Dendritic cell treated with granulocyte-macrophage colony-stimulating factor and Interleukin-4, amounts not matched to agents 40 ng/mL and 50 ng/mL, for 4 days (primary cell): ENCODE measurements around the gene PRR19.

Source experiments
- H3K27ac Mint-ChIP-seq: one replicate; pipeline ENCODE4 v1.8.0; 2022; ENCODE audit warnings: mild to moderate bottlenecking, mixed read lengths
- H3K27me3 Mint-ChIP-seq: one replicate; pipeline ENCODE4 v1.8.0; 2022; ENCODE audit warnings: mild to moderate bottlenecking, mixed read lengths
- H3K36me3 Mint-ChIP-seq: one replicate; pipeline ENCODE4 v1.8.0; 2022; ENCODE audit warnings: low read depth, mixed read lengths
- H3K4me1 Mint-ChIP-seq: one replicate; pipeline ENCODE4 v1.8.0; 2022; ENCODE audit warnings: low read depth, mixed read lengths
- H3K4me3 Mint-ChIP-seq: one replicate; pipeline ENCODE4 v1.8.0; 2022; ENCODE audit warnings: mild to moderate bottlenecking, moderate library complexity, mixed read lengths
- H3K9me3 Mint-ChIP-seq: one replicate; pipeline ENCODE4 v1.8.0; 2022; ENCODE audit warnings: mixed read lengths
- intact Hi-C: fragments of 100-400 bp; cut with micrococcal nuclease; formaldehyde crosslinking; loops from one replicate; pipeline ENCODE4 v1.15.0; 2022

Gene PRR19

GRCh38 chr19:42283188-42284065, 18.5 kb upstream of the PRR19 start:
- Mint-ChIP-seq H3K36me3 (peaks cover 28% of the 10 kb centered on the region), H3K4me1 (peaks cover 48% of the 10 kb centered on the region), H3K4me3 (no peak overlapping the region), H3K9me3 (no peaks in the 10 kb centered on the region), H3K27me3 (no peaks in the 10 kb centered on the region), H3K27ac (no peak overlapping the region)
- intact Hi-C loops, result loop anchor here (1.0 to 2.0 kb wide), 3 partner anchors 15 to 41 kb away; partner anchors contain the start of genes CIC, ERF and GSK3A

GRCh38 chr19:42284066-42284501, 17.8 kb upstream of the PRR19 start:
- Mint-ChIP-seq H3K27ac (no peak overlapping the region), H3K9me3 (no peaks in the 10 kb centered on the region), H3K27me3 (no peaks in the 10 kb centered on the region), H3K4me1 (peaks cover 45% of the 10 kb centered on the region), H3K36me3 (peaks cover 28% of the 10 kb centered on the region), H3K4me3 (no peak overlapping the region)
- intact Hi-C loops, result no loop called here

GRCh38 chr19:42284591-42285341, 17.2 kb upstream of the PRR19 start:
- Mint-ChIP-seq H3K27ac (peak overlapping the region; percentile 80), H3K9me3 (no peaks in the 10 kb centered on the region), H3K4me3 (peak overlapping the region; percentile 85), H3K27me3 (no peaks in the 10 kb centered on the region), H3K36me3 (peaks cover 32% of the 10 kb centered on the region), H3K4me1 (peaks cover 38% of the 10 kb centered on the region)
- intact Hi-C loops, result loop anchor here (5.0 kb wide), 1 partner anchor 152 kb away; the partner anchor contains the start of gene POU2F2

- Mint-ChIP-seq H3K4me3 (peak overlapping the region; percentile 85), H3K9me3 (no peaks in the 10 kb centered on the region), H3K27ac (peak overlapping the region; percentile 80), H3K4me1 (peaks cover 37% of the 10 kb centered on the region), H3K27me3 (no peaks in the 10 kb centered on the region), H3K36me3 (peaks cover 39% of the 10 kb centered on the region)
- intact Hi-C loops, result loop anchor here (5.0 kb wide), 1 partner anchor 153 kb away; the partner anchor contains the start of gene POU2F2
Observed at GRCh38 chr19:42285541-42285941, 16.4 kb upstream of the PRR19 start.

GRCh38 chr19:42285988-42286348, 16.0 kb upstream of the PRR19 start:
- H3K27ac Mint-ChIP-seq, result peak overlapping the region; percentile 80
- intact Hi-C loops, result loop anchor here (5.0 kb wide), 1 partner anchor 154 kb away; the partner anchor contains the start of gene POU2F2
- no peaks in the 10 kb centered on the region for H3K9me3 Mint-ChIP-seq
- peaks cover 37% of the 10 kb centered on the region for H3K4me1 Mint-ChIP-seq
- H3K36me3 Mint-ChIP-seq, result peaks cover 44% of the 10 kb centered on the region
- H3K4me3 Mint-ChIP-seq, result peak overlapping the region; percentile 85
- H3K27me3 Mint-ChIP-seq, result no peaks in the 10 kb centered on the region

GRCh38 chr19:42286349-42287016, 15.4 kb upstream of the PRR19 start:
- Mint-ChIP-seq H3K36me3 (peaks cover 49% of the 10 kb centered on the region), H3K27ac (peak overlapping the region; percentile 80), H3K4me3 (peak overlapping the region; percentile 85), H3K27me3 (no peaks in the 10 kb centered on the region), H3K4me1 (peaks cover 38% of the 10 kb centered on the region), H3K9me3 (no peaks in the 10 kb centered on the region)
- intact Hi-C loops, result loop anchor here (5.0 kb wide), 1 partner anchor 154 kb away; the partner anchor contains the start of gene POU2F2

GRCh38 chr19:42287017-42287826, 14.7 kb upstream of the PRR19 start:
- no peak overlapping the region for H3K27ac Mint-ChIP-seq
- intact Hi-C loops, result loop anchor here (5.0 kb wide), 1 partner anchor 155 kb away; the partner anchor contains the start of gene POU2F2
- H3K4me1 Mint-ChIP-seq, result peaks cover 44% of the 10 kb centered on the region
- H3K36me3 Mint-ChIP-seq, result peaks cover 56% of the 10 kb centered on the region
- no peak overlapping the region for H3K4me3 Mint-ChIP-seq
- H3K9me3 Mint-ChIP-seq, result no peaks in the 10 kb centered on the region
- H3K27me3 Mint-ChIP-seq, result no peaks in the 10 kb centered on the region

- Mint-ChIP-seq H3K4me1 (peaks cover 44% of the 10 kb centered on the region), H3K36me3 (peaks cover 62% of the 10 kb centered on the region), H3K27me3 (no peaks in the 10 kb centered on the region), H3K27ac (no peak overlapping the region), H3K9me3 (no peaks in the 10 kb centered on the region), H3K4me3 (no peak overlapping the region)
- intact Hi-C loops, result loop anchor here (5.0 kb wide), 1 partner anchor 155 kb away; the partner anchor contains the start of gene POU2F2
Observed at GRCh38 chr19:42287827-42288107, 14.2 kb upstream of the PRR19 start.

- Mint-ChIP-seq H3K4me3 (no peak overlapping the region), H3K27me3 (no peaks in the 10 kb centered on the region)
Observed at GRCh38 chr19:42288387-42288786, 13.5 kb upstream of the PRR19 start.

GRCh38 chr19:42288881-42289555, 12.9 kb upstream of the PRR19 start:
- Mint-ChIP-seq H3K36me3 (peaks cover 74% of the 10 kb centered on the region), H3K27ac (no peak overlapping the region), H3K4me1 (peaks cover 44% of the 10 kb centered on the region), H3K4me3 (no peak overlapping the region), H3K9me3 (no peaks in the 10 kb centered on the region), H3K27me3 (no peaks in the 10 kb centered on the region)
- intact Hi-C loops, result loop anchor here (5.0 kb wide), 1 partner anchor 157 kb away; the partner anchor contains the start of gene POU2F2

More at GRCh38 chr19:42288387-42288786, 13.5 kb upstream of the PRR19 start:
- Mint-ChIP-seq H3K27ac (no peak overlapping the region), H3K4me1 (peaks cover 44% of the 10 kb centered on the region), H3K36me3 (peaks cover 68% of the 10 kb centered on the region), H3K9me3 (no peaks in the 10 kb centered on the region)
- intact Hi-C loops, result loop anchor here (5.0 kb wide), 1 partner anchor 156 kb away; the partner anchor contains the start of gene POU2F2

- Mint-ChIP-seq H3K4me3 (no peak overlapping the region), H3K27me3 (no peaks in the 10 kb centered on the region), H3K4me1 (peaks cover 42% of the 10 kb centered on the region), H3K9me3 (no peaks in the 10 kb centered on the region), H3K36me3 (peaks cover 80% of the 10 kb centered on the region), H3K27ac (no peak overlapping the region)
- intact Hi-C loops, result loop anchor here (5.0 to 10.0 kb wide), 2 partner anchors 157 to 185 kb away; partner anchors contain the start of gene POU2F2
Observed at GRCh38 chr19:42289556-42290041, 12.3 kb upstream of the PRR19 start.

- Mint-ChIP-seq H3K4me3 (no peak overlapping the region), H3K9me3 (no peaks in the 10 kb centered on the region), H3K27me3 (no peaks in the 10 kb centered on the region), H3K27ac (no peak overlapping the region), H3K4me1 (peaks cover 37% of the 10 kb centered on the region), H3K36me3 (peaks cover 85% of the 10 kb centered on the region)
- intact Hi-C loops, result loop anchor here (10.0 kb wide), 1 partner anchor 185 kb away; no protein-coding TSS in a partner anchor
Observed at GRCh38 chr19:42290136-42290522, 11.8 kb upstream of the PRR19 start.
